ENCODE measurements around the gene SCUBE1.

DNA sequence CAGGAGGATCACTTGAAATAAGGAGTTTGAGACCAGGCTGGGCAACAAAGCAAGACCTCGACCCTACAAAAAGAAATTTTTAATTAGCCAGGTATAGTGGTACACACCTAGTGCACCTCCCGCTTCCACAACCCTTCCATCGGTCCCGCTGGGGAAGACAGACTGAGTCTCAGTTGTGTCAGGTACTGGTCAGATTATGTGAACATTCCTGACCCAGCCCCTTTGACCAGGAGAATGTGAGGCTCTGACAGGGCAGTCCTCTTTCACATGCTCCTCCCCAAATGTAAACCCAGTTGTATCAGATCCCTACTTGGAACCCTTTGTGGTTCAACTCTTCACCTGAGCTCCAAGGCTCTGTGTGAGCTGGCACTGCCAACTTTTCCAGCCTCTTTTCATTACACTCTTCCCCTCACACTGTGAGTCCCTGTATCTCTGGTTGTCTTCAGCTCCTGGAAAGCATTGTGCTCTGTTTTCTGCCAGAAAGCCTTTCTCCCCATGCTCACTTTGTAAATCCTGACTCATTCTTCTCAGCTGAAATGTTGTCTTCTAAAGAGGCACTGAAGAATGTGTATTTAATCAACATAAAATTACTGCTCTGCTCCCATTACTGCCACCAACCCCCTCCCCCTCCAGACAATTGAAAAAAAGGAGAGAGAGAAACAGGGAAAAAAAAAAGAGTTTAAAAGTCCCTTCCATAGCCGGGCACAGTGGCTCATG is 154.2 kb downstream of the SCUBE1 start:
- TF ChIP-seq EZH2 (IDR thresholded peaks at IDR 0.05), result no peak
- TF ChIP-seq POLR2AphosphoS5 (IDR thresholded peaks at IDR 0.05; ENCODE audit: low read depth, low read length), result no peak

All from HCT116 (cell line).